Stimulated activated CD4-positive, alpha-beta T cell treated with anti-CD3 and anti-CD28 coated beads, Interleukin-12 subunit alpha, Interleukin-12 subunit beta, amount 100 ng/mL, for 24 hours (primary cell): ENCODE results near the gene KCTD3.

Experiments used
- DNase-seq, 2 experiments: peaks; one replicate each; pipeline ENCODE4 v3.0.0-alpha.2; 2020; ENCODE audit warnings: low read depth in 2 of 2

The KCTD3 gene

GRCh38 chr1:215606036-215606435 is 38.9 kb downstream of the KCTD3 start:
- DNase-seq: no peak

GRCh38 chr1:215606564-215607168 is 39.6 kb downstream of the KCTD3 start:
- no peak for DNase-seq

- DNase-seq: no peak
These were observed 40.3 kb downstream of the KCTD3 start for GRCh38 chr1:215607412-215607811.

GRCh38 chr1:215608646-215609045 is 41.5 kb downstream of the KCTD3 start:
- no peak for DNase-seq

- DNase-seq: no peak
These were observed 45.3 kb downstream of the KCTD3 start for GRCh38 chr1:215612391-215612790.

GRCh38 chr1:215617979-215618378 is 50.9 kb downstream of the KCTD3 start:
- DNase-seq: no peak

GRCh38 chr1:215623162-215623561 is 56.1 kb downstream of the KCTD3 start:
- DNase-seq: no peak

GRCh38 chr1:215625949-215626348 is 58.8 kb downstream of the KCTD3 start:
- DNase-seq: no peak

- no peak for DNase-seq
These were observed 63.9 kb downstream of the KCTD3 start for GRCh38 chr1:215631040-215631439.

GRCh38 chr1:215631489-215631888 is 64.4 kb downstream of the KCTD3 start:
- no peak for DNase-seq

- DNase-seq: no peak
These were observed 68.7 kb downstream of the KCTD3 start for GRCh38 chr1:215635827-215636226.

GRCh38 chr1:215636258-215636965 is 69.3 kb downstream of the KCTD3 start:
- no peak for DNase-seq

- no peak for DNase-seq
These were observed 70.0 kb downstream of the KCTD3 start for GRCh38 chr1:215637041-215637573.

- no peak for DNase-seq
These were observed 73.5 kb downstream of the KCTD3 start for GRCh38 chr1:215640429-215641148.

GRCh38 chr1:215643592-215644321 is 76.7 kb downstream of the KCTD3 start:
- DNase-seq: no peak

GRCh38 chr1:215645182-215645581 is 78.1 kb downstream of the KCTD3 start:
- no peak for DNase-seq

- no peak for DNase-seq
These were observed 78.8 kb downstream of the KCTD3 start for GRCh38 chr1:215645861-215646260.

- DNase-seq: no peak
These were observed 80.6 kb downstream of the KCTD3 start for GRCh38 chr1:215647738-215648137.

GRCh38 chr1:215648957-215649356 is 81.9 kb downstream of the KCTD3 start:
- DNase-seq: no peak

GRCh38 chr1:215650446-215651149 is 83.5 kb downstream of the KCTD3 start:
- no peak for DNase-seq

- DNase-seq: no peak
These were observed 84.8 kb downstream of the KCTD3 start for GRCh38 chr1:215651867-215652266.
